Measurements from ENCODE around the gene COQ10A. TPM values are rescaled to one million over a fixed set of nuclear protein-coding genes. Genes with fewer than 3 reads are reported as not detected.

COQ10A gene
- total and polyA plus RNA-seq, 2 of the 13 experiments (the other 11 are each of a cell fraction or from before 2014, with no cell fraction given): 21.0 to 37.3 TPM

DNA sequence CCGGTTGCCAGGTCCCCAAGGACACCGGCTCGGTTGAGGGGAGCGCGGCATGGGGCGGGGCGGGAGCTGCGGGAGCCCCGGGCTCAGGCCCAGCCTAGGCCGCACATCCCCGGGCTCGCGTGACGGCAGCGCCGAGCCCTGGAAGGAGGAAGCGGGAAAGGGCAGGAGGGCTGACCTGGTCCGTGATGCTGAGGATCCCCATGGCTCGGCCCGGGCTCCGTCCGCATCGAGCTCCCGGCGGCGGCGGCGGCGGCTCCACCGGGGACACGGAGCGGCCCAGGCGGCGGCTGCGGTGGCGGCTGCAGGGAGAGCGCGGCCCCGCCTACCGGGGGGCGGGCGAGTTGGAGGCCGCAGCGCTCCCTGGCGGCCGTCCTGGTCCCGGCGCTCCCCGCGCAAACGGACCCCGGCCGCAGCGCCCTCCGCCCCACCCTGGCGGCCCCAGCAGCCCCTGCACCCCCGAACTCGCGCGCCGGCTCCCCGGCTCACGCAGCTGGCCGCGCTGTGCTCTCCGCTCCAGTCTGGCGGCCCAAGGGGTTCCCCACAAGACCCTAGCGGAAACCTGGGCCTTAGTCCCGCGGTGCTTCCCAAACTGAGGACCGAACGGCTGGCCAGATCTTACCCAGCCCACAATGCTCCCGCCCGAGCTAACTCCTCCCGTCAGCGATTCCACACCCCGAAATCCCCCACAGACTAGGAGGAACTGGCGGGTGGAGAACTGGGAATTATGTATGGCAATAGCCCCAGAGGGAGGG lies 8.5 kb upstream of the COQ10A start, which contains the start of gene ANKRD52 (continued):
- TF ChIP-seq SIN3B (IDR thresholded peaks at IDR 0.05; ENCODE audit: low read length) (0 out of 2 replicates have a peak, but pooled peaks have one; percentile 3), PATZ1 (CRISPR knock-in tag; IDR thresholded peaks at IDR 0.05) (peak; percentile 13; the same call in 1 of the 2 replicates), TBX2 (CRISPR knock-in tag; IDR thresholded peaks at IDR 0.05; ENCODE audit: borderline replicate concordance) (0 out of 2 replicates have a peak, but pooled peaks have one; percentile 22), KMT2A (CRISPR knock-in tag; IDR thresholded peaks at IDR 0.05) (0 out of 2 replicates have a peak, but pooled peaks have one; percentile 37), HOXD1 (CRISPR knock-in tag; IDR thresholded peaks at IDR 0.05) (0 out of 2 replicates have a peak, but pooled peaks have one; percentile 24), ZBTB7A (CRISPR knock-in tag; IDR thresholded peaks at IDR 0.05) (peak; percentile 33; the same call in 1 of the 2 replicates), ZNF790 (CRISPR knock-in tag; IDR thresholded peaks at IDR 0.05; ENCODE audit: borderline replicate concordance) (peak; percentile 38; the same call in 1 of the 2 replicates), WIZ (CRISPR knock-in tag; IDR thresholded peaks at IDR 0.05) (0 out of 2 replicates have a peak, but pooled peaks have one; percentile 44), PRMT3 (CRISPR knock-in tag; IDR thresholded peaks at IDR 0.05; ENCODE audit: borderline replicate concordance, low read depth) (0 out of 2 replicates have a peak, but pooled peaks have one; percentile 23), MYC (CRISPR knock-in tag; IDR thresholded peaks at IDR 0.05; ENCODE audit: borderline replicate concordance) (0 out of 2 replicates have a peak, but pooled peaks have one; percentile 17), CCAR2 (optimal IDR thresholded peaks at IDR 0.05; ENCODE audit: low read depth, low read length) (no peak), MED1 (CRISPR knock-in tag; IDR thresholded peaks at IDR 0.05) (peak; percentile 34), HES4 (CRISPR knock-in tag; IDR thresholded peaks at IDR 0.05; ENCODE audit: borderline replicate concordance) (peak; percentile 86), ZNF784 (CRISPR knock-in tag; IDR thresholded peaks at IDR 0.05; ENCODE audit: borderline replicate concordance) (peak; percentile 84; the same call in 1 of the 2 replicates), AGO2 (optimal IDR thresholded peaks at IDR 0.05; ENCODE audit: low read depth, low read length) (peak; percentile 34)
- TF ChIP-seq, protein P1, sequence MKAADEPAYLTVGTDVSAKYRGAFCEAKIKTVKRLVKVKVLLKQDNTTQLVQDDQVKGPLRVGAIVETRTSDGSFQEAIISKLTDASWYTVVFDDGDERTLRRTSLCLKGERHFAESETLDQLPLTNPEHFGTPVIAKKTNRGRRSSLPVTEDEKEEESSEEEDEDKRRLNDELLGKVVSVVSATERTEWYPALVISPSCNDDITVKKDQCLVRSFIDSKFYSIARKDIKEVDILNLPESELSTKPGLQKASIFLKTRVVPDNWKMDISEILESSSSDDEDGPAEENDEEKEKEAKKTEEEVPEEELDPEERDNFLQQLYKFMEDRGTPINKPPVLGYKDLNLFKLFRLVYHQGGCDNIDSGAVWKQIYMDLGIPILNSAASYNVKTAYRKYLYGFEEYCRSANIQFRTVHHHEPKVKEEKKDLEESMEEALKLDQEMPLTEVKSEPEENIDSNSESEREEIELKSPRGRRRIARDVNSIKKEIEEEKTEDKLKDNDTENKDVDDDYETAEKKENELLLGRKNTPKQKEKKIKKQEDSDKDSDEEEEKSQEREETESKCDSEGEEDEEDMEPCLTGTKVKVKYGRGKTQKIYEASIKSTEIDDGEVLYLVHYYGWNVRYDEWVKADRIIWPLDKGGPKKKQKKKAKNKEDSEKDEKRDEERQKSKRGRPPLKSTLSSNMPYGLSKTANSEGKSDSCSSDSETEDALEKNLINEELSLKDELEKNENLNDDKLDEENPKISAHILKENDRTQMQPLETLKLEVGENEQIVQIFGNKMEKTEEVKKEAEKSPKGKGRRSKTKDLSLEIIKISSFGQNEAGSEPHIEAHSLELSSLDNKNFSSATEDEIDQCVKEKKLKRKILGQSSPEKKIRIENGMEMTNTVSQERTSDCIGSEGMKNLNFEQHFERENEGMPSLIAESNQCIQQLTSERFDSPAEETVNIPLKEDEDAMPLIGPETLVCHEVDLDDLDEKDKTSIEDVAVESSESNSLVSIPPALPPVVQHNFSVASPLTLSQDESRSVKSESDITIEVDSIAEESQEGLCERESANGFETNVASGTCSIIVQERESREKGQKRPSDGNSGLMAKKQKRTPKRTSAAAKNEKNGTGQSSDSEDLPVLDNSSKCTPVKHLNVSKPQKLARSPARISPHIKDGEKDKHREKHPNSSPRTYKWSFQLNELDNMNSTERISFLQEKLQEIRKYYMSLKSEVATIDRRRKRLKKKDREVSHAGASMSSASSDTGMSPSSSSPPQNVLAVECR (CRISPR knock-in tag; IDR thresholded peaks at IDR 0.05; ENCODE audit: borderline replicate concordance): peak; percentile 67
- TF ChIP-seq, protein P2, sequence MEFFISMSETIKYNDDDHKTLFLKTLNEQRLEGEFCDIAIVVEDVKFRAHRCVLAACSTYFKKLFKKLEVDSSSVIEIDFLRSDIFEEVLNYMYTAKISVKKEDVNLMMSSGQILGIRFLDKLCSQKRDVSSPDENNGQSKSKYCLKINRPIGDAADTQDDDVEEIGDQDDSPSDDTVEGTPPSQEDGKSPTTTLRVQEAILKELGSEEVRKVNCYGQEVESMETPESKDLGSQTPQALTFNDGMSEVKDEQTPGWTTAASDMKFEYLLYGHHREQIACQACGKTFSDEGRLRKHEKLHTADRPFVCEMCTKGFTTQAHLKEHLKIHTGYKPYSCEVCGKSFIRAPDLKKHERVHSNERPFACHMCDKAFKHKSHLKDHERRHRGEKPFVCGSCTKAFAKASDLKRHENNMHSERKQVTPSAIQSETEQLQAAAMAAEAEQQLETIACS (CRISPR knock-in tag; IDR thresholded peaks at IDR 0.05): peak; percentile 48; the same call in 1 of the 2 replicates
- TF ChIP-seq, protein P3, sequence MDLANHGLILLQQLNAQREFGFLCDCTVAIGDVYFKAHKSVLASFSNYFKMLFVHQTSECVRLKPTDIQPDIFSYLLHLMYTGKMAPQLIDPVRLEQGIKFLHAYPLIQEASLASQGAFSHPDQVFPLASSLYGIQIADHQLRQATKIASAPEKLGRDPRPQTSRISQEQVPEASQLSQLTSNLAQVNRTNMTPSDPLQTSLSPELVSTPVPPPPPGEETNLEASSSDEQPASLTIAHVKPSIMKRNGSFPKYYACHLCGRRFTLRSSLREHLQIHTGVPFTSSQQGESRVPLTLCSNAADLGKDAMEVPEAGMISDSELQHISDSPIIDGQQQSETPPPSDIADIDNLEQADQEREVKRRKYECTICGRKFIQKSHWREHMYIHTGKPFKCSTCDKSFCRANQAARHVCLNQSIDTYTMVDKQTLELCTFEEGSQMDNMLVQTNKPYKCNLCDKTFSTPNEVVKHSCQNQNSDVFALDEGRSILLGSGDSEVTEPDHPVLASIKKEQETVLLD (CRISPR knock-in tag; IDR thresholded peaks at IDR 0.05; ENCODE audit: low read depth): peak; percentile 81

Measured in HepG2 (cell line).